HEK293 (cell line): Measurements from ENCODE around the gene PGC.
A peak's percentile ranks its signal among the peaks of the same experiment; 100 is the strongest.

Experiments
- CTCF ChIA-PET: fragments of 350-600 bp; formaldehyde crosslinking; extraction: SDS; loops from one replicate; lab custom pipeline; 2021; ENCODE audit warnings: antibody characterized with exemption; lab: Yijun Ruan, JAX
- POLR2A ChIA-PET: fragments of 300-600 bp; formaldehyde crosslinking; extraction: SDS; loops from one replicate; lab custom pipeline; 2020; ENCODE audit warnings: antibody characterized with exemption, inconsistent platforms; lab: Yijun Ruan, JAX
- H3K27ac ChIP-seq: fragments of 200-500 bp; sonication (Bioruptor generic); 2 replicates; pipeline ENCODE4 v1.5.1; 2014; ENCODE audit warnings: low read depth, low read length, control low read depth, inconsistent platforms; ENCODE audit errors: extremely low read depth
- H3K36me3 ChIP-seq, 2 experiments: fragments of 200-500 bp in 1 of 2; sonication (Bioruptor generic) in 1 of 2; 1 replicate in 1 of 2; 2 replicates in 1 of 2; pipeline ENCODE4 v1.5.1; 2014 to 2017; ENCODE audit warnings: inconsistent platforms in 2 of 2, low read length in 2 of 2; ENCODE audit not compliant: control insufficient read depth in 2 of 2, insufficient read depth in 1 of 2
- H3K4me1 ChIP-seq: fragments of 200-500 bp; sonication (Bioruptor generic); 2 replicates; pipeline ENCODE4 v1.5.1; 2014; ENCODE audit warnings: mild to moderate bottlenecking, low read length, inconsistent platforms; ENCODE audit not compliant: control insufficient read depth, insufficient read depth
- H3K4me3 ChIP-seq: 2 replicates; pipeline ENCODE4 v1.5.1; 2011; ENCODE audit warnings: low read depth, mild to moderate bottlenecking, control low read depth, low read length, moderate library complexity
- H3K9me3 ChIP-seq: fragments of 200-500 bp; sonication (Bioruptor generic); 2 replicates; pipeline ENCODE4 v1.5.1; 2014; ENCODE audit warnings: low read depth, low read length, inconsistent platforms; ENCODE audit not compliant: control insufficient read depth, insufficient read depth
- ATF2 ChIP-seq: fragments of 450-650 bp; formaldehyde crosslinking; IDR thresholded peaks from 2 replicates; pipeline ENCODE4 v1.5.1; 2016; ENCODE audit warnings: missing biosample characterization, missing genetic modification characterization, low read depth
- BCL6B ChIP-seq: fragments of 450-650 bp; formaldehyde crosslinking; IDR thresholded peaks from 2 replicates; pipeline ENCODE4 v1.5.1; 2017; ENCODE audit warnings: missing biosample characterization, missing genetic modification characterization
- HOXA7 ChIP-seq: sonication (generic); formaldehyde crosslinking; IDR thresholded peaks from 2 replicates; pipeline ENCODE4 v1.8.1; 2022; ENCODE audit warnings: missing genetic modification reagents, borderline replicate concordance
- KLF10 ChIP-seq: fragments of 450-650 bp; IDR thresholded peaks from 2 replicates; pipeline ENCODE4 v1.5.1; 2018; ENCODE audit warnings: missing biosample characterization, mild to moderate bottlenecking, missing genetic modification characterization
- PRDM1 ChIP-seq: fragments of 450-650 bp; formaldehyde crosslinking; IDR thresholded peaks from 2 replicates; pipeline ENCODE4; 2016; ENCODE audit warnings: missing biosample characterization, missing genetic modification characterization
- SP2 ChIP-seq: fragments of 450-650 bp; formaldehyde crosslinking; IDR thresholded peaks from 2 replicates; pipeline ENCODE4 v1.5.1; 2016; ENCODE audit warnings: missing biosample characterization, missing genetic modification characterization
- ZBTB20 ChIP-seq: fragments of 450-650 bp; formaldehyde crosslinking; IDR thresholded peaks from 2 replicates; pipeline ENCODE4 v1.5.1; 2016; ENCODE audit warnings: missing biosample characterization, missing genetic modification characterization
- ZFP69B ChIP-seq: fragments of 450-650 bp; formaldehyde crosslinking; IDR thresholded peaks from 2 replicates; pipeline ENCODE4 v1.5.1; 2016; ENCODE audit warnings: missing biosample characterization, missing genetic modification characterization
- ZNF146 ChIP-seq: fragments of 450-650 bp; formaldehyde crosslinking; IDR thresholded peaks from 2 replicates; pipeline ENCODE4 v1.5.1; 2016; ENCODE audit warnings: missing biosample characterization, missing genetic modification characterization
- ZNF169 ChIP-seq: fragments of 450-650 bp; formaldehyde crosslinking; IDR thresholded peaks from 2 replicates; pipeline ENCODE4 v1.5.1; 2016; ENCODE audit warnings: missing biosample characterization, missing genetic modification characterization
- ZNF302 ChIP-seq: fragments of 450-650 bp; formaldehyde crosslinking; IDR thresholded peaks from 2 replicates; pipeline ENCODE4 v1.5.1; 2016; ENCODE audit warnings: missing biosample characterization, missing genetic modification characterization, low read depth
- ZNF416 ChIP-seq: fragments of 450-650 bp; formaldehyde crosslinking; IDR thresholded peaks from 2 replicates; pipeline ENCODE4 v1.5.1; 2016; ENCODE audit warnings: missing biosample characterization, missing genetic modification characterization
- ZNF623 ChIP-seq: fragments of 450-650 bp; formaldehyde crosslinking; IDR thresholded peaks from 2 replicates; pipeline ENCODE4 v1.5.1; 2016; ENCODE audit warnings: missing biosample characterization, missing genetic modification characterization
- ZNF843 ChIP-seq: fragments of 450-650 bp; formaldehyde crosslinking; IDR thresholded peaks from 2 replicates; pipeline ENCODE4 v1.5.1; 2016; ENCODE audit warnings: missing biosample characterization, missing genetic modification characterization
- TF ChIP-seq, protein P1 (sequence below): fragments of 450-650 bp; formaldehyde crosslinking; IDR thresholded peaks from 2 replicates; pipeline ENCODE4 v1.5.1; 2016; ENCODE audit warnings: missing biosample characterization, missing genetic modification characterization
- TF ChIP-seq, protein P2 (sequence below): fragments of 450-650 bp; formaldehyde crosslinking; IDR thresholded peaks from 2 replicates; pipeline ENCODE4 v1.5.1; 2017; ENCODE audit warnings: missing biosample characterization, missing genetic modification characterization
- TF ChIP-seq, protein P3 (sequence below): fragments of 450-650 bp; formaldehyde crosslinking; conservative IDR thresholded peaks from 2 replicates; pipeline ENCODE4 v1.5.1; 2016; ENCODE audit warnings: low read depth, missing biosample characterization, missing genetic modification characterization

Gene PGC

DNA sequence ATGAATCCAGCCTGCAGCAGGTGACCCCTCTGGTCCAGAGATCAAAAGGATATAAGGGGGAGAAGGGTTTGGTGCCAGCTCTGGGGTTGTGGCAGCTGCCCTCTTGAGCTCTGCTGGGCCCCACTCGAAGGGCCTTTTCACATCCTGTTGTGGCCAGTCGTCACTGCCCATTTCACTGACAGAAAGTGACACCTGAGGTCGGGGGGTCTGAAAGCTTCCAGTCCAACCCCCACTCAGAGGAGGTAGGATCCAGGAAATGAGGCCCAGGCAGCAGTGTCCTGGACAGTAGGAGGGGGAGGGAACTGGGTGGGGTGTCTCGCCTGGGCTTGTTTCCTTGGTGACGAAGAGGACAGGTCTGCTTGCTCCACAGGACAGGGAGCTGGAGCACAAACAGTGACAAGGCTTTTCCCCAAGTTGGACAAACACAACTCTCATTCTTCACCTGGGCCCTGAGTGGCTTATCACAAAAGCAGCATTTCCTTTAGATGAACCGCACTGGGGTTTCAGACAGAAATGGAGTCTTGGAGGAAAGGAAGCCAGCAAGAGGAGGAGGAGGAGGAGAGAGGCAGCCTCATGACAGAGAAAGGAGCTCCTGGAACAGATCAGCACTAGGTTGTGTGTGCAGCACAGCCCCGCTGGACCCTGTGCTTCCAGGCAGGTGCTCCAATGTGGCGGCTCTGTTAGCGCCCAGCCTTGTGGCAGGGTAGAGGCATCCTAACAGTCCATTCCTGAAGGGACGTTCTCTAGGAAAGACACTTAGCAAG lies 21.5 kb upstream of the PGC start:
- Histone ChIP-seq H3K4me1 (peaks cover 4% of the 10 kb centered on the region; the same call in 1 of the 2 replicates), H3K9me3 (no peaks in the 10 kb centered on the region), H3K27ac (no peak overlapping the region), H3K36me3 (peaks cover 0 to 31% of the 10 kb centered on the region in 2 experiments; a peak in 2 of 3 replicates), H3K4me3 (no peak overlapping the region)
- POLR2A ChIA-PET: interaction anchor here (0.9 to 2.5 kb wide), 3 partner anchors 17 to 35 kb away, joined by 3 to 11 read pairs (median 5); partner anchors contain the start of gene TOMM6
- TF ChIP-seq SP2 (tag by site-specific recombination) (0 out of 2 replicates have a peak, but pooled peaks have one; percentile 7), ZBTB20 (tag by site-specific recombination) (peak; percentile 31; the same call in 1 of the 2 replicates), BCL6B (0 out of 2 replicates have a peak, but pooled peaks have one; percentile 27), ZNF416 (tag by site-specific recombination) (no peak), ZFP69B (tag by site-specific recombination) (0 out of 2 replicates have a peak, but pooled peaks have one; percentile 8), HOXA7 (CRISPR knock-in tag) (no peak)
- TF ChIP-seq, protein P1, sequence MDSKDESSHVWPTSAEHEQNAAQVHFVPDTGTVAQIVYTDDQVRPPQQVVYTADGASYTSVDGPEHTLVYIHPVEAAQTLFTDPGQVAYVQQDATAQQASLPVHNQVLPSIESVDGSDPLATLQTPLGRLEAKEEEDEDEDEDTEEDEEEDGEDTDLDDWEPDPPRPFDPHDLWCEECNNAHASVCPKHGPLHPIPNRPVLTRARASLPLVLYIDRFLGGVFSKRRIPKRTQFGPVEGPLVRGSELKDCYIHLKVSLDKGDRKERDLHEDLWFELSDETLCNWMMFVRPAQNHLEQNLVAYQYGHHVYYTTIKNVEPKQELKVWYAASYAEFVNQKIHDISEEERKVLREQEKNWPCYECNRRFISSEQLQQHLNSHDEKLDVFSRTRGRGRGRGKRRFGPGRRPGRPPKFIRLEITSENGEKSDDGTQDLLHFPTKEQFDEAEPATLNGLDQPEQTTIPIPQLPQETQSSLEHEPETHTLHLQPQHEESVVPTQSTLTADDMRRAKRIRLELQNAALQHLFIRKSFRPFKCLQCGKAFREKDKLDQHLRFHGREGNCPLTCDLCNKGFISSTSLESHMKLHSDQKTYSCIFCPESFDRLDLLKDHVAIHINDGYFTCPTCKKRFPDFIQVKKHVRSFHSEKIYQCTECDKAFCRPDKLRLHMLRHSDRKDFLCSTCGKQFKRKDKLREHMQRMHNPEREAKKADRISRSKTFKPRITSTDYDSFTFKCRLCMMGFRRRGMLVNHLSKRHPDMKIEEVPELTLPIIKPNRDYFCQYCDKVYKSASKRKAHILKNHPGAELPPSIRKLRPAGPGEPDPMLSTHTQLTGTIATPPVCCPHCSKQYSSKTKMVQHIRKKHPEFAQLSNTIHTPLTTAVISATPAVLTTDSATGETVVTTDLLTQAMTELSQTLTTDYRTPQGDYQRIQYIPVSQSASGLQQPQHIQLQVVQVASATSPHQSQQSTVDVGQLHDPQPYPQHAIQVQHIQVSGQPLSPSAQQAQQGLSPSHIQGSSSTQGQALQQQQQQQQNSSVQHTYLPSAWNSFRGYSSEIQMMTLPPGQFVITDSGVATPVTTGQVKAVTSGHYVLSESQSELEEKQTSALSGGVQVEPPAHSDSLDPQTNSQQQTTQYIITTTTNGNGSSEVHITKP: peak; percentile 26; the same call in 1 of the 2 replicates
- CTCF ChIA-PET: interaction anchor here (0.5 to 3.5 kb wide), 9 partner anchors 9 to 498 kb away, joined by 3 to 19 read pairs (median 3); partner anchors contain the start of gene TOMM6

DNA sequence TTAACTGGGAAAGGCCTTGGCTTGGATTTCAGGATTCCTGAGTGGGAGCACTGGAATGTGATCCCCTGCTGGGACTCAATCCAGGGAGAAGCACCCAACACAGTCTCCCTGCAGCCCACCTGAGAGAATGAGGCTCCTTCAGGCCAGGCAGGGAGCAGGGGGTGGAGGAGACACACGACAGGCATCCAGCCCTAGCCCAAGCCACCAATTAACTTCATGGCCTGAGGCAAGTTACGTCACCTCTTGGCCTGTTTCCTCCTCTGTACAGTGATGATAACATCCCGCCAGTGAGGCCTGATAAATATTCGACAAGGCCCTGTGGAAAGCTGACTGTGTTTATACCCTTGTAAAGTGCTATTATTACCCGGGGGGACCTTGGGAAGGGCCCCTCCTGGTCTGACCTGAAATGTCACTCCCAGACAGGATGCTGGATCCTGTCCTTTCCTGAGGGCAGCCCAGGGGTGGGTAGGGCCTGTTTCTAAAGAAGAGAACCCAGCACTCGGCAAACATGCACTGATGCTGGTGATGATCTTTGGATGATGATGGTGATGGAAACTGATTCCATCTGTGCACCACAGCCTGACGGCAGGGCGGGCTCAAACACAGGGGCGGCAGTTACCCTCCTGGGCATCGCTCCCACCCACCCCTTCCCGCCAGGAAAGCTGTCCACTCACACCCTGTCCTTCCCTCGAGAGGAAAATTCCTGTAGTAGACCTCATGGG lies 20.1 kb upstream of the PGC start:
- Histone ChIP-seq H3K27ac (peak overlapping the region; percentile 63), H3K36me3 (peaks cover 0 to 20% of the 10 kb centered on the region in 2 experiments; a peak in 2 of 3 replicates), H3K4me1 (peaks cover 4% of the 10 kb centered on the region; the same call in 1 of the 2 replicates), H3K9me3 (no peaks in the 10 kb centered on the region), H3K4me3 (no peak overlapping the region)
- CTCF ChIA-PET: interaction anchor here (0.6 to 5.2 kb wide), 7 partner anchors 8 to 399 kb away, joined by 3 to 31 read pairs (median 7); partner anchors contain the start of gene TOMM6
- POLR2A ChIA-PET: interaction anchor here (0.6 to 2.5 kb wide), 5 partner anchors 20 to 263 kb away, joined by 3 to 11 read pairs (median 4); partner anchors contain the start of gene TOMM6
- TF ChIP-seq PRDM1: no peak
- 0 out of 2 replicates have a peak, but pooled peaks have one; percentile 6 for TF ChIP-seq ZNF146 (tag by site-specific recombination)
- peak; percentile 90 for TF ChIP-seq ZBTB20 (tag by site-specific recombination)
- no peak for TF ChIP-seq ZNF623 (tag by site-specific recombination)
- TF ChIP-seq, protein P2, sequence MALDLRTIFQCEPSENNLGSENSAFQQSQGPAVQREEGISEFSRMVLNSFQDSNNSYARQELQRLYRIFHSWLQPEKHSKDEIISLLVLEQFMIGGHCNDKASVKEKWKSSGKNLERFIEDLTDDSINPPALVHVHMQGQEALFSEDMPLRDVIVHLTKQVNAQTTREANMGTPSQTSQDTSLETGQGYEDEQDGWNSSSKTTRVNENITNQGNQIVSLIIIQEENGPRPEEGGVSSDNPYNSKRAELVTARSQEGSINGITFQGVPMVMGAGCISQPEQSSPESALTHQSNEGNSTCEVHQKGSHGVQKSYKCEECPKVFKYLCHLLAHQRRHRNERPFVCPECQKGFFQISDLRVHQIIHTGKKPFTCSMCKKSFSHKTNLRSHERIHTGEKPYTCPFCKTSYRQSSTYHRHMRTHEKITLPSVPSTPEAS (tag by site-specific recombination): no peak; the same call in 1 of the 2 replicates
- TF ChIP-seq ZNF843: peak; percentile 95
- no peak for TF ChIP-seq ZNF302 (tag by site-specific recombination)
- peak; percentile 98 for TF ChIP-seq ATF2 (tag by site-specific recombination)
- TF ChIP-seq, protein P3, sequence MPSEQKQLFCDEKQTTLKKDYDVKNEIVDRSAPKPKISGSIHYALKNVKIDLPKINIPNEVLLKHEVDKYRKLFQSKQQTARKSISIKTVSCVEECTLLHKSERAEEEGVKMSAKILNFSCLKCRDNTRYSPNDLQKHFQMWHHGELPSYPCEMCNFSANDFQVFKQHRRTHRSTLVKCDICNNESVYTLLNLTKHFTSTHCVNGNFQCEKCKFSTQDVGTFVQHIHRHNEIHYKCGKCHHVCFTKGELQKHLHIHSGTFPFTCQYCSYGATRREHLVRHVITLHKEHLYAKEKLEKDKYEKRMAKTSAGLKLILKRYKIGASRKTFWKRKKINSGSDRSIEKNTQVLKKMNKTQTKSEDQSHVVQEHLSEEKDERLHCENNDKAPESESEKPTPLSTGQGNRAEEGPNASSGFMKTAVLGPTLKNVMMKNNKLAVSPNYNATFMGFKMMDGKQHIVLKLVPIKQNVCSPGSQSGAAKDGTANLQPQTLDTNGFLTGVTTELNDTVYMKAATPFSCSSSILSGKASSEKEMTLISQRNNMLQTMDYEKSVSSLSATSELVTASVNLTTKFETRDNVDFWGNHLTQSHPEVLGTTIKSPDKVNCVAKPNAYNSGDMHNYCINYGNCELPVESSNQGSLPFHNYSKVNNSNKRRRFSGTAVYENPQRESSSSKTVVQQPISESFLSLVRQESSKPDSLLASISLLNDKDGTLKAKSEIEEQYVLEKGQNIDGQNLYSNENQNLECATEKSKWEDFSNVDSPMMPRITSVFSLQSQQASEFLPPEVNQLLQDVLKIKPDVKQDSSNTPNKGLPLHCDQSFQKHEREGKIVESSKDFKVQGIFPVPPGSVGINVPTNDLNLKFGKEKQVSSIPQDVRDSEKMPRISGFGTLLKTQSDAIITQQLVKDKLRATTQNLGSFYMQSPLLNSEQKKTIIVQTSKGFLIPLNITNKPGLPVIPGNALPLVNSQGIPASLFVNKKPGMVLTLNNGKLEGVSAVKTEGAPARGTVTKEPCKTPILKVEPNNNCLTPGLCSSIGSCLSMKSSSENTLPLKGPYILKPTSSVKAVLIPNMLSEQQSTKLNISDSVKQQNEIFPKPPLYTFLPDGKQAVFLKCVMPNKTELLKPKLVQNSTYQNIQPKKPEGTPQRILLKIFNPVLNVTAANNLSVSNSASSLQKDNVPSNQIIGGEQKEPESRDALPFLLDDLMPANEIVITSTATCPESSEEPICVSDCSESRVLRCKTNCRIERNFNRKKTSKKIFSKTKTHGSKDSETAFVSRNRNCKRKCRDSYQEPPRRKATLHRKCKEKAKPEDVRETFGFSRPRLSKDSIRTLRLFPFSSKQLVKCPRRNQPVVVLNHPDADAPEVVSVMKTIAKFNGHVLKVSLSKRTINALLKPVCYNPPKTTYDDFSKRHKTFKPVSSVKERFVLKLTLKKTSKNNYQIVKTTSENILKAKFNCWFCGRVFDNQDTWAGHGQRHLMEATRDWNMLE (tag by site-specific recombination): peak; percentile 48; the same call in 1 of the 2 replicates
- peak; percentile 74 for TF ChIP-seq KLF10 (tag by site-specific recombination)
- no peak for TF ChIP-seq ZNF169 (tag by site-specific recombination)
